H1 (cell line): Measurements from ENCODE around the gene HS3ST5. TPM values are rescaled to one million over a fixed set of nuclear protein-coding genes. Genes with fewer than 3 reads are reported as not detected.

Source experiments
- CTCF ChIA-PET: fragments of 300-600 bp; sonication (Branson Sonifier 250); formaldehyde crosslinking; loops from one replicate; lab custom pipeline; 2021; ENCODE audit not compliant: partially characterized antibody; lab: Charles Lee
- POLR2A ChIA-PET: fragments of 300-600 bp; sonication (Branson Sonifier 250); formaldehyde crosslinking; loops from one replicate; lab custom pipeline; 2021; ENCODE audit warnings: inconsistent platforms; ENCODE audit not compliant: partially characterized antibody; lab: Charles Lee
- DNase-seq, 2 experiments: peaks; one replicate each; pipeline versions ENCODE4 v3.0.0 to v3.0.0-alpha.2; 2010 to 2022; ENCODE audit warnings: low spot score in 2 of 2, low read depth in 1 of 2, mixed read lengths in 1 of 2
- FAIRE-seq: peaks from 2 replicates; lab custom pipeline; 2011; peaks lifted over from hg19 to GRCh38; lab: Jason Lieb, UNC
- H2AFZ ChIP-seq: 2 replicates; pipeline ENCODE4 v1.8.1; 2012; ENCODE audit warnings: low read length, inconsistent platforms
- H2AK5ac ChIP-seq: 2 replicates; pipeline ENCODE4 v1.6.1; 2013; ENCODE audit warnings: low read depth, low read length
- H2BK120ac ChIP-seq: replicated peaks from 2 replicates; pipeline ENCODE3; 2013; ENCODE audit warnings: low read depth, low read length, inconsistent platforms
- H2BK12ac ChIP-seq: 2 replicates; pipeline ENCODE4 v1.6.1; 2013; ENCODE audit warnings: low read depth, low read length
- H2BK15ac ChIP-seq: 2 replicates; pipeline ENCODE4 v1.6.1; 2013; ENCODE audit warnings: low read length
- H2BK20ac ChIP-seq: 2 replicates; pipeline ENCODE4 v1.6.1; 2013; ENCODE audit warnings: low read length
- H2BK5ac ChIP-seq: 2 replicates; pipeline ENCODE4 v1.6.1; 2013; ENCODE audit warnings: low read depth, low read length
- H3K14ac ChIP-seq: 2 replicates; pipeline ENCODE4 v1.6.1; 2013; ENCODE audit warnings: inconsistent platforms; ENCODE audit not compliant: insufficient read length
- H3K18ac ChIP-seq: 2 replicates; pipeline ENCODE4 v1.6.1; 2013; ENCODE audit warnings: low read length; ENCODE audit errors: extremely low read depth
- H3K23ac ChIP-seq: 2 replicates; pipeline ENCODE4 v1.6.1; 2013; ENCODE audit warnings: inconsistent platforms; ENCODE audit not compliant: insufficient read length
- H3K23me2 ChIP-seq: 2 replicates; pipeline ENCODE4 v1.6.1; 2013; ENCODE audit warnings: low read depth, low read length
- H3K27ac ChIP-seq: 2 replicates; pipeline ENCODE4 v1.6.1; 2011; ENCODE audit warnings: low read depth, low read length, inconsistent platforms
- H3K27me3 ChIP-seq, 4 experiments: replicated peaks in 1 of 4; 1 replicate in 1 of 4; 2 replicates in 3 of 4; pipeline versions ENCODE4 v1.6.1 to v1.8.1; 2011 to 2013; ENCODE audit warnings: low read length in 3 of 4, mild to moderate bottlenecking in 3 of 4, inconsistent platforms in 2 of 4, mixed read lengths in 2 of 4, moderate library complexity in 1 of 4; ENCODE audit not compliant: control insufficient read depth in 3 of 4, insufficient read depth in 3 of 4; ENCODE audit errors: extremely low read depth in 1 of 4
- H3K36me3 ChIP-seq, 4 experiments: 2 replicates each; pipeline versions ENCODE4 v1.6.1 to v1.8.1; 2011 to 2013; ENCODE audit warnings: mild to moderate bottlenecking in 4 of 4, low read length in 3 of 4, moderate library complexity in 2 of 4, control low read depth in 1 of 4, inconsistent platforms in 1 of 4; ENCODE audit not compliant: insufficient read depth in 4 of 4, control insufficient read depth in 2 of 4
- H3K4ac ChIP-seq: replicated peaks from 2 replicates; pipeline ENCODE3; 2013; ENCODE audit warnings: low read length, low read depth, mixed read lengths, inconsistent platforms; ENCODE audit not compliant: insufficient read length
- H3K4me1 ChIP-seq, 4 experiments: replicated peaks in 1 of 4; 1 replicate in 1 of 4; 2 replicates in 3 of 4; pipeline versions ENCODE4 v1.6.1 to v1.8.1; 2011 to 2013; ENCODE audit warnings: low read length in 3 of 4, inconsistent platforms in 2 of 4, mixed read lengths in 1 of 4; ENCODE audit not compliant: insufficient read depth in 4 of 4, control insufficient read depth in 3 of 4
- H3K4me2 ChIP-seq, 2 experiments: 2 replicates each; pipeline versions ENCODE4 v1.6.1 to v1.8.1; 2011 to 2013; ENCODE audit warnings: low read depth in 2 of 2, low read length in 2 of 2, control low read depth in 1 of 2, inconsistent platforms in 1 of 2, mild to moderate bottlenecking in 1 of 2; ENCODE audit not compliant: insufficient read depth in 1 of 2
- H3K4me3 ChIP-seq, 4 experiments: fragments of 200-600, 300-600 bp in 1 of 4; sonication (generic), shearing (Covaris generic), sonication (Bioruptor Twin) in 1 of 4; 2 replicates each; pipeline versions ENCODE4 v1.5.1 to v1.8.1; 2011 to 2016; ENCODE audit warnings: low read length in 4 of 4, low read depth in 3 of 4, control low read depth in 2 of 4, inconsistent platforms in 2 of 4, mild to moderate bottlenecking in 2 of 4, mixed read lengths in 1 of 4, moderate library complexity in 1 of 4; ENCODE audit not compliant: insufficient read depth in 2 of 4; ENCODE audit errors: extremely low read depth in 1 of 4
- H3K56ac ChIP-seq: replicated peaks from 2 replicates; pipeline ENCODE3; 2013; ENCODE audit warnings: low read depth, mild to moderate bottlenecking, mixed read lengths, low read length, inconsistent platforms; ENCODE audit not compliant: insufficient read length
- H3K79me1 ChIP-seq: 2 replicates; pipeline ENCODE4 v1.6.1; 2013; ENCODE audit warnings: low read depth, low read length, control low read depth
- H3K79me2 ChIP-seq, 2 experiments: 2 replicates each; pipeline versions ENCODE4 v1.6.1 to v1.8.1; 2012 to 2013; ENCODE audit warnings: low read length in 2 of 2, mild to moderate bottlenecking in 2 of 2, inconsistent platforms in 1 of 2; ENCODE audit not compliant: insufficient read depth in 2 of 2, control insufficient read depth in 1 of 2
- H3K9ac ChIP-seq, 4 experiments: replicated peaks in 1 of 4; 1 replicate in 1 of 4; 2 replicates in 3 of 4; pipeline versions ENCODE4 v1.6.1 to v1.8.1; 2011 to 2013; ENCODE audit warnings: low read depth in 3 of 4, low read length in 3 of 4, control low read depth in 2 of 4, mild to moderate bottlenecking in 2 of 4, moderate library complexity in 2 of 4, inconsistent platforms in 1 of 4; ENCODE audit errors: extremely low read depth in 1 of 4
- H3K9me3 ChIP-seq, 2 experiments: 2 replicates each; pipeline versions ENCODE4 v1.6.1 to v1.8.1; 2012 to 2013; ENCODE audit warnings: mild to moderate bottlenecking in 2 of 2, moderate library complexity in 2 of 2, control low read depth in 1 of 2, inconsistent platforms in 1 of 2, low read depth in 1 of 2, low read length in 1 of 2, mixed read lengths in 1 of 2; ENCODE audit not compliant: insufficient read depth in 2 of 2
- H4K20me1 ChIP-seq, 2 experiments: replicated peaks in 1 of 2; 2 replicates each; pipeline versions ENCODE3 to v1.8.1; 2011 to 2013; ENCODE audit warnings: inconsistent platforms in 2 of 2, low read length in 2 of 2, mild to moderate bottlenecking in 1 of 2; ENCODE audit not compliant: insufficient read depth in 2 of 2, control insufficient read depth in 1 of 2
- H4K5ac ChIP-seq: 2 replicates; pipeline ENCODE4 v1.6.1; 2013; ENCODE audit warnings: low read length, low read depth, mixed read lengths, inconsistent platforms; ENCODE audit not compliant: insufficient read length
- H4K8ac ChIP-seq: 2 replicates; pipeline ENCODE4 v1.8.0; 2013; ENCODE audit warnings: mild to moderate bottlenecking, moderate library complexity, low read length, inconsistent platforms; ENCODE audit not compliant: insufficient read depth; ENCODE audit errors: extremely low read depth
- H4K91ac ChIP-seq: replicated peaks from 2 replicates; pipeline ENCODE3; 2013; ENCODE audit warnings: low read length, mixed read lengths, inconsistent platforms; ENCODE audit not compliant: insufficient read length
- GTF2F1 ChIP-seq: IDR thresholded peaks from 2 replicates; pipeline ENCODE4 v1.6.1; 2012; ENCODE audit warnings: low read depth, low read length, improper control_type of control experiment, borderline replicate concordance
- JUN ChIP-seq: IDR thresholded peaks from 2 replicates; pipeline ENCODE4 v1.6.1; 2011; ENCODE audit warnings: low read depth, mild to moderate bottlenecking, improper control_type of control experiment, low read length
- MAFK ChIP-seq: IDR thresholded peaks from 2 replicates; pipeline ENCODE4 v1.6.1; 2012; ENCODE audit warnings: low read depth, mild to moderate bottlenecking, improper control_type of control experiment, low read length
- POLR2A ChIP-seq, 2 experiments: IDR thresholded peaks; 1 replicate in 1 of 2; 2 replicates in 1 of 2; pipeline ENCODE4 v1.6.1; 2011; ENCODE audit warnings: low read depth in 2 of 2, low read length in 2 of 2, mild to moderate bottlenecking in 2 of 2; ENCODE audit errors: control extremely low read depth in 1 of 2
- RFX5 ChIP-seq: IDR thresholded peaks from 2 replicates; pipeline ENCODE4 v1.6.1; 2011; ENCODE audit warnings: low read depth, low read length, improper control_type of control experiment, borderline replicate concordance
- SIRT6 ChIP-seq: IDR thresholded peaks from one replicate; pipeline ENCODE4 v1.7.1; 2012; ENCODE audit warnings: low read length, inconsistent platforms
- TAF7 ChIP-seq: optimal IDR thresholded peaks from 2 replicates; pipeline ENCODE3; 2011; ENCODE audit warnings: low read depth, mild to moderate bottlenecking, inconsistent platforms, low read length, moderate library complexity, borderline replicate concordance
- TCF12 ChIP-seq: IDR thresholded peaks from 2 replicates; pipeline ENCODE4 v1.6.1; 2011; ENCODE audit warnings: low read depth, mild to moderate bottlenecking, low read length
- WGBS, 2 experiments: shearing (Covaris generic) in 1 of 2; methylation state at CpG; one replicate each; pipeline versions ENCODE4 v1.1.6 to v1.1.7; 2013 to 2015; ENCODE audit warnings: low lambda C conversion rate in 2 of 2, mixed read lengths in 2 of 2, inconsistent platforms in 1 of 2, low coverage in 1 of 2, missing lambda C conversion rate in 1 of 2; ENCODE audit not compliant: insufficient replicate concordance in 2 of 2, insufficient coverage in 1 of 2, insufficient read length in 1 of 2; ENCODE audit errors: extremely low coverage in 1 of 2, missing lambda C conversion rate in 1 of 2; 5-methylcytosine and 5-hydroxymethylcytosine counted together
- polyA plus RNA-seq, 7 experiments: library from polyadenylated mRNA; depleted of rRNA in 3 of 7; stranded (reverse) in 5 of 7; unstranded in 2 of 7; fragments of >200 nt in 5 of 7; fragments of 200-250 nt in 2 of 7; gene quantifications; 1 replicate in 5 of 7; 2 replicates in 1 of 7; 4 replicates in 1 of 7; pipeline versions ENCODE4 v1.2.1 to v1.2.3, GENCODE V29; 2011 to 2013; ENCODE audit warnings: missing spikeins in 2 of 7, mixed read lengths in 2 of 7
- total RNA-seq: library from RNA; stranded (reverse); fragmentation: NEBNext Ultra II Directional; extraction: Animal tissue kit (Norgen Biotek cat#: 25700); gene quantifications from 2 replicates; pipeline ENCODE4 v1.2.1, GENCODE V29; 2021

Gene HS3ST5
- total and polyA plus RNA-seq, 2 of the 8 experiments (the other 6 are each of a cell fraction or from before 2014, with no cell fraction given) = 1.2 to 9.9 TPM

DNA sequence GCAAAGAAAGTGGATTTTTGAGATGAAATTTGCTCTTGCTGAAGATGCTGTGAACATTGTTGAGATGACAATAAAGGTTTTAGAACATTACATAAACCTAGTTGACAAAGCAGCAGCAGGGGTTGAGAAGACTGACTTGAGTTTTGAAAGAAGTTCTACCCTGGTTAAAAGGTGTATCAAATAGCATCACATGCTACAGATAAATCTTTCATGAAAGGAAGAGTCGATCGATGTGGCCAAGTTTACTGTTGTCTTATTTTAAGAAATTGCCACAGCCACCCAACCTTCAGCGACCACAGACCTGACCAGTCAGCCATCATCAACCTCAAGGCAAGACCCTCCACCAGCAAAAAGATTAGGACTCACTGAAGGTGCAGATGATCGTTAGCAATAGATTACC lies 155.3 kb downstream of the HS3ST5 start:
- DNase-seq (no peak), FAIRE-seq (no peak)
- Histone ChIP-seq H3K27ac (no peak overlapping the region), H3K79me1 (no peaks in the 10 kb centered on the region; the same call in 1 of the 2 replicates), H4K20me1 (no peaks in the 10 kb centered on the region), H2BK5ac (no peak overlapping the region), H2BK120ac (no peak overlapping the region), H2AK5ac (no peak overlapping the region), H3K79me2 (no peaks in the 10 kb centered on the region), H3K18ac (no peak overlapping the region), H3K23me2 (no peaks in the 10 kb centered on the region), H3K14ac (no peak overlapping the region), H3K4ac (no peak overlapping the region), H3K9me3 (no peaks in the 10 kb centered on the region), H2BK15ac (no peak overlapping the region), H2BK20ac (no peak overlapping the region), H3K27me3 (peaks cover 0 to 1% (median 0%) of the 10 kb centered on the region in 4 experiments; a peak in 1 of 7 replicates), H4K91ac (no peak overlapping the region), H3K9ac (no peak overlapping the region), H3K4me3 (no peak overlapping the region), H4K8ac (no peak overlapping the region; the same call in 1 of the 2 replicates), H2BK12ac (no peak overlapping the region), H2AFZ (no peak overlapping the region), H4K5ac (no peak overlapping the region), H3K4me2 (no peak overlapping the region), H3K4me1 (no peaks in the 10 kb centered on the region; a peak in 3 of 7 replicates), H3K36me3 (0 out of 8 replicates have a peak, but pooled peaks cover 0 to 3% (median 0%) of the 10 kb centered on the region in 4 experiments), H3K56ac (no peak overlapping the region), H3K23ac (no peak overlapping the region)
- ChIA-PET CTCF (interaction anchor here (1.4 kb wide), 1 partner anchor 79 kb away, joined by 6 read pairs; no protein-coding TSS in a partner anchor), POLR2A (no interaction called here)
- 89% methylated on average over 4 of the region's 4 CpGs; no CpG with 5 or more reads in 1 of the 2 experiments for WGBS, 2 experiments
- TF ChIP-seq RFX5 (no peak), GTF2F1 (no peak), TCF12 (no peak), JUN (no peak), MAFK (no peak), POLR2A (IDR thresholded peaks at IDR 0.05; ENCODE audit: control extremely low read depth in 1 of 2, low read depth in 2 of 2, low read length in 2 of 2) (no peak), TAF7 (no peak), SIRT6 (no peak)
